SK-N-SH (cell line): Measurements from ENCODE around the gene CDH4. TPM values are rescaled to one million over a fixed set of nuclear protein-coding genes. Genes with fewer than 3 reads are reported as not detected.

Source experiments
- CTCF ChIA-PET: fragments of 300-600, 350-600 bp; formaldehyde crosslinking; extraction: SDS; loops from one replicate; lab custom pipeline; 2021; lab: Yijun Ruan, JAX
- POLR2A ChIA-PET: fragments of 350-600 bp; sonication (Branson Sonifier 250); formaldehyde crosslinking; extraction: SDS; loops from one replicate; lab custom pipeline; 2020; ENCODE audit warnings: antibody characterized with exemption, inconsistent platforms; lab: Yijun Ruan, JAX
- DNase-seq: peaks from one replicate; pipeline ENCODE4 v3.0.0; 2012
- H2AFZ ChIP-seq: fragments of 200-600 bp; sonication (generic); 2 replicates; pipeline ENCODE4 v1.8.1; 2016; ENCODE audit warnings: antibody characterized with exemption, mild to moderate bottlenecking, low read depth
- H3F3A ChIP-seq: fragments of 200-600 bp; sonication (generic); replicated peaks from 2 replicates; pipeline ENCODE3; 2016; ENCODE audit warnings: antibody characterized with exemption, mild to moderate bottlenecking; ENCODE audit not compliant: insufficient read depth
- H3K27ac ChIP-seq, 2 experiments: fragments of 200-500 bp in 1 of 2; fragments of 200-600 bp in 1 of 2; sonication (Bioruptor generic) in 1 of 2; sonication (generic), shearing (Covaris generic) in 1 of 2; 2 replicates each; pipeline versions ENCODE4 v1.5.1 to v1.6.1; 2014 to 2016; ENCODE audit warnings: low read depth in 2 of 2, inconsistent platforms in 1 of 2, low read length in 1 of 2, mild to moderate bottlenecking in 1 of 2, mixed read lengths in 1 of 2
- H3K27me3 ChIP-seq: fragments of 200-600 bp; sonication (generic), shearing (Covaris generic); 2 replicates; pipeline ENCODE4 v1.6.1; 2016; ENCODE audit warnings: mixed run types; ENCODE audit not compliant: insufficient read depth
- H3K36me3 ChIP-seq, 2 experiments: fragments of 200-500 bp in 1 of 2; fragments of 200-600 bp in 1 of 2; sonication (Bioruptor generic) in 1 of 2; sonication (generic) in 1 of 2; replicated peaks in 1 of 2; 2 replicates each; pipeline versions ENCODE3 to v1.5.1; 2014 to 2016; ENCODE audit warnings: low read length in 1 of 2, mild to moderate bottlenecking in 1 of 2; ENCODE audit not compliant: insufficient read depth in 2 of 2, control insufficient read depth in 1 of 2
- H3K4me1 ChIP-seq, 2 experiments: fragments of 200-500 bp in 1 of 2; fragments of 200-600 bp in 1 of 2; sonication (Bioruptor generic) in 1 of 2; sonication (generic), shearing (Covaris generic) in 1 of 2; 2 replicates each; pipeline versions ENCODE4 v1.5.1 to v1.6.1; 2014 to 2016; ENCODE audit warnings: low read depth in 1 of 2, low read length in 1 of 2, mixed run types in 1 of 2; ENCODE audit not compliant: insufficient read depth in 2 of 2, control insufficient read depth in 1 of 2
- H3K4me2 ChIP-seq: fragments of 200-600 bp; sonication (generic), shearing (Covaris generic); 2 replicates; pipeline ENCODE4 v1.6.1; 2017; ENCODE audit warnings: mixed run types
- H3K4me3 ChIP-seq, 2 experiments: fragments of 200-500 bp in 1 of 2; fragments of 200-600 bp in 1 of 2; sonication (Bioruptor generic) in 1 of 2; sonication (generic), shearing (Covaris generic) in 1 of 2; 2 replicates each; pipeline versions ENCODE4 v1.5.1 to v1.8.1; 2014 to 2016; ENCODE audit warnings: low read depth in 2 of 2, inconsistent platforms in 1 of 2, low read length in 1 of 2, mild to moderate bottlenecking in 1 of 2, mixed read lengths in 1 of 2, moderate library complexity in 1 of 2
- H3K79me2 ChIP-seq: fragments of 200-600 bp; sonication (generic); 2 replicates; pipeline ENCODE4 v1.8.1; 2017; ENCODE audit warnings: mild to moderate bottlenecking; ENCODE audit not compliant: insufficient read depth
- H3K9ac ChIP-seq: fragments of 200-600 bp; sonication (generic); 2 replicates; pipeline ENCODE4 v1.6.1; 2017; ENCODE audit warnings: mixed run types
- H3K9me2 ChIP-seq: fragments of 200-600 bp; sonication (generic); 2 replicates; pipeline ENCODE4 v1.6.1; 2017; ENCODE audit warnings: mixed run types
- H3K9me3 ChIP-seq: fragments of 200-600 bp; sonication (generic); 2 replicates; pipeline ENCODE4 v1.6.1; 2017; ENCODE audit warnings: mixed run types, mild to moderate bottlenecking, moderate library complexity
- H4K20me1 ChIP-seq: fragments of 200-600 bp; sonication (generic); 2 replicates; pipeline ENCODE4 v1.6.1; 2017; ENCODE audit warnings: mild to moderate bottlenecking, mixed run types; ENCODE audit not compliant: insufficient read depth
- CHD2 ChIP-seq: fragments of 150-350 bp; IDR thresholded peaks from 2 replicates; pipeline ENCODE4 v1.6.1; 2018; ENCODE audit warnings: low read length; ENCODE audit not compliant: partially characterized antibody
- ELF1 ChIP-seq: IDR thresholded peaks from 2 replicates; pipeline ENCODE4 v1.4.0; 2012
- EP300 ChIP-seq, 2 experiments: IDR thresholded peaks; 2 replicates each; pipeline versions ENCODE4 v1.4.0 to v1.6.1; 2012; ENCODE audit warnings: borderline replicate concordance in 1 of 2, low read depth in 1 of 2, low read length in 1 of 2
- EZH2phosphoT487 ChIP-seq: fragments of 200-600 bp; sonication (generic); IDR thresholded peaks from 2 replicates; pipeline ENCODE4 v1.6.1; 2017; ENCODE audit warnings: low read depth, mixed run types, mild to moderate bottlenecking, antibody characterized with exemption, moderate library complexity, borderline replicate concordance
- FOSL2 ChIP-seq: IDR thresholded peaks from 2 replicates; pipeline ENCODE4 v1.4.0; 2012; ENCODE audit warnings: low read depth, mild to moderate bottlenecking, moderate library complexity, borderline replicate concordance
- FOXM1 ChIP-seq: IDR thresholded peaks from 2 replicates; pipeline ENCODE4 v1.4.0; 2012; ENCODE audit warnings: low read depth, mild to moderate bottlenecking
- MEF2A ChIP-seq: IDR thresholded peaks from 2 replicates; pipeline ENCODE4 v1.4.0; 2012; ENCODE audit warnings: low read depth, borderline replicate concordance
- MXI1 ChIP-seq: IDR thresholded peaks from 2 replicates; pipeline ENCODE4 v1.6.1; 2012; ENCODE audit warnings: mild to moderate bottlenecking, low read depth, low read length, improper control_type of control experiment
- NRF1 ChIP-seq: IDR thresholded peaks from 2 replicates; pipeline ENCODE4 v1.6.1; 2012; ENCODE audit warnings: low read depth, mild to moderate bottlenecking, low read length
- RAD21 ChIP-seq: IDR thresholded peaks from 2 replicates; pipeline ENCODE4 v1.6.1; 2012; ENCODE audit warnings: mild to moderate bottlenecking, low read length
- RCOR1 ChIP-seq: fragments of 150-350 bp; IDR thresholded peaks from 2 replicates; pipeline ENCODE4 v1.6.1; 2017; ENCODE audit warnings: antibody characterized with exemption, low read length
- RFX5 ChIP-seq: IDR thresholded peaks from 2 replicates; pipeline ENCODE4 v1.6.1; 2012; ENCODE audit warnings: mild to moderate bottlenecking, improper control_type of control experiment, low read length
- SIN3A ChIP-seq: IDR thresholded peaks from 2 replicates; pipeline ENCODE4 v1.6.1; 2012; ENCODE audit warnings: low read depth, mild to moderate bottlenecking, low read length, moderate library complexity, borderline replicate concordance
- TCF12 ChIP-seq: IDR thresholded peaks from 2 replicates; pipeline ENCODE4 v1.4.0; 2012
- TEAD4 ChIP-seq: IDR thresholded peaks from 2 replicates; pipeline ENCODE4 v1.4.0; 2012; ENCODE audit warnings: mild to moderate bottlenecking, borderline replicate concordance; ENCODE audit not compliant: insufficient read depth
- WGBS: methylation state at CpG from one replicate; pipeline ENCODE4 v1.1.6; 2017; ENCODE audit warnings: low lambda C conversion rate; 5-methylcytosine and 5-hydroxymethylcytosine counted together
- polyA plus RNA-seq, 3 experiments: library from polyadenylated mRNA; depleted of rRNA; stranded (reverse); fragments of >200 nt; gene quantifications; 2 replicates each; pipeline ENCODE4 v1.2.3, GENCODE V29; 2012
- TF ChIP-seq, protein P1 (sequence below): fragments of 150-350 bp; IDR thresholded peaks from 2 replicates; pipeline ENCODE4 v1.6.1; 2017; ENCODE audit warnings: antibody characterized with exemption, low read length, low read depth, borderline replicate concordance
- TF ChIP-seq, protein P2 (sequence below): IDR thresholded peaks from 2 replicates; pipeline ENCODE4 v1.4.0; 2012; ENCODE audit warnings: low read depth, borderline replicate concordance
- TF ChIP-seq, protein P3 (sequence below): fragments of 200-600 bp; sonication (generic); IDR thresholded peaks from 2 replicates; pipeline ENCODE4 v1.6.1; 2017; ENCODE audit warnings: antibody characterized with exemption, mild to moderate bottlenecking, moderate library complexity

The CDH4 gene
- polyA plus RNA-seq, 1 of the 3 experiments (the other 2 are of a cell fraction) = not detected

DNA sequence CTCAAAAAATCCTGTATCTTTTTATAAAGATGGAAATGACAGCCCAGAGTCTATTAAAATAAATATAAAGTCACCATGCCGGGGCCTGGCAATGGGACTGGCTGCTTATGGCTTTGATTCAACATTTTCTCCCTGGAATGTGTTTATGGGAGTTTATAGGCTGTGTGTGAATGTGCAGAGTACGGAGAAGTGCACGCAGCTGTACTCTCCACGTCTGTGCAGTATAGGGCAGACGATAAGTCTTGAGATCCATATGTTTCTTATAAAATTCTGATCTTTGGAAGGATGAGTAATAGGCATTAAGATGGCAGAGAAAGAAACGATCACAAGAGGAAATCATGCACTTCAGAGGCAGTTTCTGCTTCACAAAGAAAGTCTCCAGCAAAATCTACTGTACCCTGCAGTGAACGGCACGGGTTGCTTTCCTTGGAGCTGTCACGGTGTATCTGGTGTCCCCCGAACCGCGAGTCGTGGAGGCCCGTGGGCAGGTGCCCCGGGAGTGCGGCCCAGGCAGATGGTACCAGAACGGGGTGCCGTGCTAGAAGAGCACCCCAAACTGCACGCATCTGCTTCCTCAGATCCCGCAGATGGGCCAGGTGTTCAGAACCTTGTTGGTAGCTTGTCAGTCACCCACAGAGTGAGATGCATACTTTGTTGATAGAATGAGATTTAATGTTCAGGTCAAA, 431.1 kb downstream of the CDH4 start:
- Histone ChIP-seq H3K9me2 (no peaks in the 10 kb centered on the region), H3K4me3 (no peak overlapping the region), H2AFZ (no peak overlapping the region), H3K9me3 (no peaks in the 10 kb centered on the region), H3F3A (no peaks in the 10 kb centered on the region), H3K4me2 (no peak overlapping the region), H3K9ac (no peak overlapping the region), H3K4me1 (no peaks in the 10 kb centered on the region), H3K79me2 (no peaks in the 10 kb centered on the region), H3K27me3 (no peaks in the 10 kb centered on the region), H4K20me1 (no peaks in the 10 kb centered on the region), H3K36me3 (no peaks in the 10 kb centered on the region), H3K27ac (no peak overlapping the region)
- no peak for DNase-seq
- 52% methylated on average over 14 of the region's 20 CpGs for WGBS
- CTCF ChIA-PET = no interaction called here
- TF ChIP-seq TEAD4 (no peak), TCF12 (no peak), EZH2phosphoT487 (no peak), RCOR1 (no peak), MXI1 (no peak), FOSL2 (no peak), RFX5 (no peak), ELF1 (no peak), SIN3A (no peak), CHD2 (no peak), RAD21 (no peak), FOXM1 (no peak), EP300 (IDR thresholded peaks at IDR 0.05; ENCODE audit: borderline replicate concordance in 1 of 2, low read depth in 1 of 2, low read length in 1 of 2) (no peak), MEF2A (no peak), NRF1 (no peak)
- TF ChIP-seq, protein P1, sequence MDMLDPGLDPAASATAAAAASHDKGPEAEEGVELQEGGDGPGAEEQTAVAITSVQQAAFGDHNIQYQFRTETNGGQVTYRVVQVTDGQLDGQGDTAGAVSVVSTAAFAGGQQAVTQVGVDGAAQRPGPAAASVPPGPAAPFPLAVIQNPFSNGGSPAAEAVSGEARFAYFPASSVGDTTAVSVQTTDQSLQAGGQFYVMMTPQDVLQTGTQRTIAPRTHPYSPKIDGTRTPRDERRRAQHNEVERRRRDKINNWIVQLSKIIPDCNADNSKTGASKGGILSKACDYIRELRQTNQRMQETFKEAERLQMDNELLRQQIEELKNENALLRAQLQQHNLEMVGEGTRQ = no peak
- TF ChIP-seq, protein P2, sequence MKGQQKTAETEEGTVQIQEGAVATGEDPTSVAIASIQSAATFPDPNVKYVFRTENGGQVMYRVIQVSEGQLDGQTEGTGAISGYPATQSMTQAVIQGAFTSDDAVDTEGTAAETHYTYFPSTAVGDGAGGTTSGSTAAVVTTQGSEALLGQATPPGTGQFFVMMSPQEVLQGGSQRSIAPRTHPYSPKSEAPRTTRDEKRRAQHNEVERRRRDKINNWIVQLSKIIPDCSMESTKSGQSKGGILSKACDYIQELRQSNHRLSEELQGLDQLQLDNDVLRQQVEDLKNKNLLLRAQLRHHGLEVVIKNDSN = no peak
- TF ChIP-seq, protein P3, sequence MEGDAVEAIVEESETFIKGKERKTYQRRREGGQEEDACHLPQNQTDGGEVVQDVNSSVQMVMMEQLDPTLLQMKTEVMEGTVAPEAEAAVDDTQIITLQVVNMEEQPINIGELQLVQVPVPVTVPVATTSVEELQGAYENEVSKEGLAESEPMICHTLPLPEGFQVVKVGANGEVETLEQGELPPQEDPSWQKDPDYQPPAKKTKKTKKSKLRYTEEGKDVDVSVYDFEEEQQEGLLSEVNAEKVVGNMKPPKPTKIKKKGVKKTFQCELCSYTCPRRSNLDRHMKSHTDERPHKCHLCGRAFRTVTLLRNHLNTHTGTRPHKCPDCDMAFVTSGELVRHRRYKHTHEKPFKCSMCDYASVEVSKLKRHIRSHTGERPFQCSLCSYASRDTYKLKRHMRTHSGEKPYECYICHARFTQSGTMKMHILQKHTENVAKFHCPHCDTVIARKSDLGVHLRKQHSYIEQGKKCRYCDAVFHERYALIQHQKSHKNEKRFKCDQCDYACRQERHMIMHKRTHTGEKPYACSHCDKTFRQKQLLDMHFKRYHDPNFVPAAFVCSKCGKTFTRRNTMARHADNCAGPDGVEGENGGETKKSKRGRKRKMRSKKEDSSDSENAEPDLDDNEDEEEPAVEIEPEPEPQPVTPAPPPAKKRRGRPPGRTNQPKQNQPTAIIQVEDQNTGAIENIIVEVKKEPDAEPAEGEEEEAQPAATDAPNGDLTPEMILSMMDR = no peak
- POLR2A ChIA-PET = no interaction called here
